Osteoblast (primary cell): ENCODE data around the gene PHF10. TPM values are rescaled to one million over a fixed set of nuclear protein-coding genes. Genes with fewer than 3 reads are reported as not detected.

Source experiments
- DNase-seq: peaks from one replicate; pipeline ENCODE4 v3.0.0; 2011; ENCODE audit warnings: low spot score, mixed read lengths; ENCODE audit not compliant: insufficient read length; ENCODE audit errors: missing footprints
- H2AFZ ChIP-seq: 2 replicates; pipeline ENCODE4 v1.6.0; 2011; ENCODE audit warnings: mild to moderate bottlenecking, low read length
- H3K27ac ChIP-seq: 2 replicates; pipeline ENCODE4 v1.5.1; 2011; ENCODE audit warnings: mild to moderate bottlenecking, low read depth, low read length, moderate library complexity
- H3K27me3 ChIP-seq: 2 replicates; pipeline ENCODE4 v1.6.0; 2012; ENCODE audit warnings: mild to moderate bottlenecking, control low read depth, inconsistent platforms, low read length, moderate library complexity; ENCODE audit not compliant: insufficient read depth
- H3K36me3 ChIP-seq: 2 replicates; pipeline ENCODE4 v1.5.1; 2011; ENCODE audit warnings: mild to moderate bottlenecking, low read length, control low read depth, moderate library complexity; ENCODE audit not compliant: insufficient read depth
- H3K4me1 ChIP-seq: 2 replicates; pipeline ENCODE4 v1.5.1; 2011; ENCODE audit warnings: mild to moderate bottlenecking, low read length, control low read depth, moderate library complexity; ENCODE audit not compliant: insufficient read depth
- H3K4me2 ChIP-seq: 2 replicates; pipeline ENCODE4 v1.6.0; 2011; ENCODE audit warnings: mild to moderate bottlenecking, low read length; ENCODE audit not compliant: insufficient read depth
- H3K4me3 ChIP-seq: fragments of 200-600 bp; sonication (generic); 3 replicates; pipeline ENCODE4 v1.5.1; 2012; ENCODE audit warnings: mild to moderate bottlenecking, low read length, inconsistent platforms; ENCODE audit not compliant: insufficient read depth
- H3K79me2 ChIP-seq: 2 replicates; pipeline ENCODE4 v1.6.0; 2012; ENCODE audit warnings: mild to moderate bottlenecking, low read length, control low read depth, inconsistent platforms; ENCODE audit not compliant: insufficient read depth
- H3K9me3 ChIP-seq: 2 replicates; pipeline ENCODE4 v1.5.1; 2011; ENCODE audit warnings: low read depth, low read length, control low read depth
- H4K20me1 ChIP-seq: 2 replicates; pipeline ENCODE4 v1.6.0; 2012; ENCODE audit warnings: mild to moderate bottlenecking, low read length, control low read depth; ENCODE audit not compliant: insufficient read depth
- CTCF ChIP-seq: IDR thresholded peaks from 2 replicates; pipeline ENCODE4 v1.5.1; 2011; ENCODE audit warnings: mild to moderate bottlenecking, low read depth, low read length, moderate library complexity; ENCODE audit errors: extremely low read depth
- total RNA-seq: library from RNA; depleted of rRNA; stranded (reverse); fragments of >200 nt; gene quantifications from 2 replicates; pipeline ENCODE4 v1.2.3, GENCODE V29; 2012

PHF10 gene
- total RNA-seq, 1 donor = 21.0 TPM

GRCh38 chr6:169665289-169665688, 59.0 kb downstream of the PHF10 start:
- H3K4me2 ChIP-seq = no peak overlapping the region
- H3K36me3 ChIP-seq = peaks cover 33% of the 10 kb centered on the region
- H3K4me1 ChIP-seq = no peaks in the 10 kb centered on the region
- no peak overlapping the region for H3K4me3 ChIP-seq
- no peak overlapping the region for H3K27ac ChIP-seq
- no peak for DNase-seq
- no peaks in the 10 kb centered on the region for H3K9me3 ChIP-seq
- H3K27me3 ChIP-seq = no peaks in the 10 kb centered on the region
- no peak for TF ChIP-seq CTCF
- no peaks in the 10 kb centered on the region for H4K20me1 ChIP-seq
- no peaks in the 10 kb centered on the region for H3K79me2 ChIP-seq
- no peak overlapping the region for H2AFZ ChIP-seq

GRCh38 chr6:169664227-169664626, 60.1 kb downstream of the PHF10 start:
- TF ChIP-seq CTCF = no peak

GRCh38 chr6:169663468-169663867, 60.8 kb downstream of the PHF10 start:
- no peak overlapping the region for H3K27ac ChIP-seq
- H3K9me3 ChIP-seq = no peaks in the 10 kb centered on the region
- H3K4me3 ChIP-seq = no peak overlapping the region
- H3K4me1 ChIP-seq = no peaks in the 10 kb centered on the region
- peaks cover 32% of the 10 kb centered on the region for H3K36me3 ChIP-seq
- no peaks in the 10 kb centered on the region for H3K79me2 ChIP-seq
- TF ChIP-seq CTCF = no peak
- H2AFZ ChIP-seq = no peak overlapping the region
- DNase-seq = no peak
- no peaks in the 10 kb centered on the region for H3K27me3 ChIP-seq
- H4K20me1 ChIP-seq = no peaks in the 10 kb centered on the region
- no peak overlapping the region for H3K4me2 ChIP-seq

More at GRCh38 chr6:169664227-169664626, 60.1 kb downstream of the PHF10 start:
- peaks cover 32% of the 10 kb centered on the region for H3K36me3 ChIP-seq
- H3K79me2 ChIP-seq = no peaks in the 10 kb centered on the region
- no peaks in the 10 kb centered on the region for H3K4me1 ChIP-seq
- no peak overlapping the region for H3K4me3 ChIP-seq
- H3K4me2 ChIP-seq = no peak overlapping the region
- H3K9me3 ChIP-seq = no peaks in the 10 kb centered on the region
- no peak overlapping the region for H2AFZ ChIP-seq
- no peak overlapping the region for H3K27ac ChIP-seq
- H4K20me1 ChIP-seq = no peaks in the 10 kb centered on the region
- no peak for DNase-seq
- no peaks in the 10 kb centered on the region for H3K27me3 ChIP-seq

GRCh38 chr6:169661391-169661756, 62.9 kb downstream of the PHF10 start:
- H2AFZ ChIP-seq = no peak overlapping the region
- no peaks in the 10 kb centered on the region for H4K20me1 ChIP-seq
- peaks cover 28% of the 10 kb centered on the region for H3K36me3 ChIP-seq

More at GRCh38 chr6:169661391-169661756, 62.9 kb downstream of the PHF10 start:
- Histone ChIP-seq H3K4me1 (no peaks in the 10 kb centered on the region), H3K27me3 (no peaks in the 10 kb centered on the region), H3K4me3 (no peak overlapping the region), H3K4me2 (no peak overlapping the region), H3K27ac (no peak overlapping the region), H3K79me2 (no peaks in the 10 kb centered on the region), H3K9me3 (no peaks in the 10 kb centered on the region)
- DNase-seq = no peak
- no peak for TF ChIP-seq CTCF
